ENCODE measurements around the gene PAMR1. TPM values are rescaled to one million over a fixed set of nuclear protein-coding genes. Genes with fewer than 3 reads are reported as not detected.

PAMR1 gene
- total and polyA plus RNA-seq, 4 donors: 0.60 to 15.2 (median 1.4) TPM

- WGBS, 2 donors: 70 to 94% methylated on average over 3 of the region's 3 CpGs
These were observed 41.5 kb upstream of the PAMR1 start for GRCh38 chr11:35566885-35567284.

GRCh38 chr11:35566181-35566580, 40.8 kb upstream of the PAMR1 start:
- H3K9ac ChIP-seq (ENCODE audit: insufficient read depth in 1 of 2, low read length in 2 of 2): no peak overlapping the region
- H3K9me3 ChIP-seq (ENCODE audit: control insufficient read depth in 4 of 4, insufficient read depth in 3 of 4, low read length in 3 of 4): peaks cover 0 to 3% (median 1%) of the 10 kb centered on the region in 4 donors
- no peak for ATAC-seq (ENCODE audit: insufficient read depth, low FRiP score)
- H3K4me1 ChIP-seq (ENCODE audit: control insufficient read depth in 5 of 5, insufficient read depth in 5 of 5, low read length in 5 of 5): peaks cover 0 to 31% (median 0%) of the 10 kb centered on the region in 5 donors
- no peak for TF ChIP-seq CTCF (IDR thresholded peaks at IDR 0.05; ENCODE audit: control extremely low read depth, extremely low read depth)
- no peak overlapping the region for H3K27ac ChIP-seq (ENCODE audit: low read depth in 1 of 2, low read length in 1 of 2)
- no peak overlapping the region for H3K4me3 ChIP-seq
- 57 to 61% methylated on average over 4 of the region's 4 CpGs for WGBS, 2 donors
- no peaks in the 10 kb centered on the region for H3K27me3 ChIP-seq (ENCODE audit: control insufficient read depth in 3 of 3, insufficient read depth in 3 of 3, low read length in 2 of 3)
- no peaks in the 10 kb centered on the region for H3K36me3 ChIP-seq (ENCODE audit: control insufficient read depth in 4 of 4, insufficient read depth in 4 of 4, low read length in 4 of 4)
- DNase-seq: no peak

More at GRCh38 chr11:35566885-35567284, 41.5 kb upstream of the PAMR1 start:
- Histone ChIP-seq H3K27me3 (ENCODE audit: control insufficient read depth in 3 of 3, insufficient read depth in 3 of 3, low read length in 2 of 3) (no peaks in the 10 kb centered on the region), H3K4me3 (no peak overlapping the region), H3K9ac (ENCODE audit: insufficient read depth in 1 of 2, low read length in 2 of 2) (no peak overlapping the region), H3K9me3 (ENCODE audit: control insufficient read depth in 4 of 4, insufficient read depth in 3 of 4, low read length in 3 of 4) (peaks cover 0 to 3% (median 1%) of the 10 kb centered on the region in 4 donors), H3K36me3 (ENCODE audit: control insufficient read depth in 4 of 4, insufficient read depth in 4 of 4, low read length in 4 of 4) (no peaks in the 10 kb centered on the region), H3K4me1 (ENCODE audit: control insufficient read depth in 5 of 5, insufficient read depth in 5 of 5, low read length in 5 of 5) (peaks cover 0 to 31% (median 0%) of the 10 kb centered on the region in 5 donors), H3K27ac (ENCODE audit: low read depth in 1 of 2, low read length in 1 of 2) (no peak overlapping the region)
- ATAC-seq (ENCODE audit: insufficient read depth, low FRiP score): peak; percentile 60
- no peak for DNase-seq
- TF ChIP-seq CTCF (IDR thresholded peaks at IDR 0.05; ENCODE audit: control extremely low read depth, extremely low read depth): no peak

- Histone ChIP-seq H3K9ac (ENCODE audit: insufficient read depth in 1 of 2, low read length in 2 of 2) (no peak overlapping the region), H3K36me3 (ENCODE audit: control insufficient read depth in 4 of 4, insufficient read depth in 4 of 4, low read length in 4 of 4) (no peaks in the 10 kb centered on the region), H3K4me3 (no peak overlapping the region), H3K9me3 (ENCODE audit: control insufficient read depth in 4 of 4, insufficient read depth in 3 of 4, low read length in 3 of 4) (peaks cover 0 to 3% (median 1%) of the 10 kb centered on the region in 4 donors), H3K4me1 (ENCODE audit: control insufficient read depth in 5 of 5, insufficient read depth in 5 of 5, low read length in 5 of 5) (peaks cover 0 to 31% (median 0%) of the 10 kb centered on the region in 5 donors), H3K27me3 (ENCODE audit: control insufficient read depth in 3 of 3, insufficient read depth in 3 of 3, low read length in 2 of 3) (no peaks in the 10 kb centered on the region), H3K27ac (ENCODE audit: low read depth in 1 of 2, low read length in 1 of 2) (no peak overlapping the region)
- ATAC-seq (ENCODE audit: insufficient read depth, low FRiP score) (no peak), DNase-seq (no peak)
- no peak for TF ChIP-seq CTCF (IDR thresholded peaks at IDR 0.05; ENCODE audit: control extremely low read depth, extremely low read depth)
- WGBS, 2 donors: 63 to 69% methylated on average over 4 of the region's 4 CpGs
These were observed 38.8 kb upstream of the PAMR1 start for GRCh38 chr11:35564245-35564595.
